CD4-positive, alpha-beta T cell treated with Interleukin-17A for 1 hour (primary cell): ENCODE data around the gene TCOF1.
"Not testable (repeated sequence)": the region's sequence is repeated elsewhere in the genome, so short reads cannot be mapped to it uniquely, and the experiment has no call there.

Experiments used
- DNase-seq: peaks from one replicate; pipeline ENCODE4 v3.0.0-alpha.2; 2020

The TCOF1 gene

DNA sequence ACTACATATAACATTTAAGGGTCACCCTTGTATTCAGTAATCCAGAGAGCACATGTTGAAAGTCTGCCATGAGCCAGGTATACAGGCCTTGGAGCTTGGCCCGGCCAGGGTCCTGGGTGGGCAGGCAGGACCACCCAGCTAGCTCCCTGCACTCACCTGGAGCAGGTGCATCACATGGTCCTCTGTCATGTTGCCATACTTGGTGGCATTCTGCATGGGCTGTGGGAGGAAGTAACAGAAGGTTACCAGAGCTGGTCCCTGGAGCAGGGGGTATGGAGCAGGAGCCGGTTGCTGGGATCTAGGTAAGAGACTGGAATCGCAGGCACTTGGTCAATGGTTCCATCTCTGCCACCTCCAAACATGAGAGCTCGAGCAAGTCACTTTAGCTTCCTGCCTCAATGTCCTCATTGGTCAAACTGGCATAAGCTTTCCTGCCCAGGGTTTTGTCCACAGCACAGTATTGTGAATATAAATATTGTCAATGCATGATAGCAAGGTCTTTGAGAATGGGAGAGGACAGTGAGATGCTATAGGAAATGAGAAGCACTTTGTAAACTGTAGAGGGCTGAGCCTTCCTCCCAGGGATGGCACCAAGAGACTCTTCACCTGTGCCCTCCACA, 48.7 kb downstream of the TCOF1 start:
- peak; percentile 1 for DNase-seq

- no peak for DNase-seq
These were observed 49.2 kb downstream of the TCOF1 start for GRCh38 chr5:150406723-150407095.

- DNase-seq = no peak
These were observed 49.7 kb downstream of the TCOF1 start for GRCh38 chr5:150407096-150407720.

DNA sequence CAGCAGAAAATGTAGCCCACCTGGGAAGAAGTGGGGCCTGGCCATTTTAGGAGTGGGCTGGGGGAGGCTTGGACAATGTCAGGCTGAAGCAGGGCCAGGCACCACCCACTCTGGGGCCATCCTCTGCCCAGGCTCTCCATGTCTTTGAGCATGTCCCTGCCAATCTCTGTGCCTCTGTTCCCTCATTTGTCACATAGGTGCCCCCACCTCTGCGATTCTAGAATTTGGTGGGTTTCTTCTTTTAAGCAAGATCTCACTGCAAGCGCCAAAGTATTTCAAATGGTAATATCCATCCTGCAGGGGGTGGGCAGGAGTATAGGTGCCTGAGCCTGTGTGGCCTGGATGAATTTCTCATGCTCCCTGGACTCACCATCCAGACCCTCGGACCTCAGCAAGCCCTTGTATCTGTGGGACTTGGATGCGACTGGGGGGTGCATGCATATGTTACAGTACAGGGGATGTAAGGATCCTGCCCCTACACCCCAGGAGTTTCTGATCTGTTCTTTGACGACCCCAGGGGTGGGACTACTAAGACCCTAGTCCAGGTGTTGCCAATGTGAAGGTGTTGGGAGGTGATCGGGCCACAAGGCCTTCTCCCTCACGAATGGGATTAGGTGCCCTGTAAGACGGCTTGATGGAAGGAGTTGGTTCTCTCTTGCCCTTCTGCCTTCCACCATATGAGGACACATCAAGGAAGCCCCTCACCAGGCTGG, 50.9 kb downstream of the TCOF1 start:
- peak; percentile 15 for DNase-seq

GRCh38 chr5:150409638-150410523, 52.4 kb downstream of the TCOF1 start:
- DNase-seq = peak; percentile 73

GRCh38 chr5:150410524-150411244, 53.2 kb downstream of the TCOF1 start:
- peak; percentile 77 for DNase-seq

DNA sequence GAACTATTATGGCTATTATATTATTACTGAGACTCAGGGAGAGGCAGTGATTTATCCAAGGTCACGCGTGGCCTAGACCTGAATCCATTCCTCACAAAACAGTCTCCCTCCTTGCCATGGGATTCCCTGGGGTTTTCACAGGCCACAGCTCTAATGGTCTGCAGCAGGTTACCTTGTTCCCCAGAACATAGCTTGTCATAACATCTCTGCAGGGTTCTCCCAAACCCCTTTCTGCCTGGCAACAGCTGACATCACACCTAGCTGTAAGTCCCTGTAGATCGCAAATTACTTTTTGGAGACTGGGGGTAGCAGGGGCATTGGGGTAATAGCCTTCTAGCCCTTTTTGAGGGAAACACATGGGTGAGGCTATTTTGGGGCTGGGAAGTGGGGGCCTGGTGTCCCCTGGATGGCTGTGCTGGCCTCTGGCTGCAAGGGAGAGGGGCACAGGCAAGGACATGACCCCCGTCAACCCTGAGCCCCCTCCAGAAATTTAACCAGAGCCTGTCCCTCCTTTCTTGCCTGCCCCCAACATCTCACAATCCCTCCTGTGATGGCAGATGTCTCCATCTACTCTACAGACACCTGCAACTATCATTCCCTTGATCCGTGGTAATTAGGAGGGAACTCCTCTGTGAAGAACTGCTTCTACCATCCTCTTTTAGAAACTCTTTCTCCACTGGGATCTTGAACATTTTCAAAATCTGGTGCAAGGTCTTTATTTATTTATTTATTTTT, 53.9 kb downstream of the TCOF1 start:
- DNase-seq = peak; percentile 80

DNA sequence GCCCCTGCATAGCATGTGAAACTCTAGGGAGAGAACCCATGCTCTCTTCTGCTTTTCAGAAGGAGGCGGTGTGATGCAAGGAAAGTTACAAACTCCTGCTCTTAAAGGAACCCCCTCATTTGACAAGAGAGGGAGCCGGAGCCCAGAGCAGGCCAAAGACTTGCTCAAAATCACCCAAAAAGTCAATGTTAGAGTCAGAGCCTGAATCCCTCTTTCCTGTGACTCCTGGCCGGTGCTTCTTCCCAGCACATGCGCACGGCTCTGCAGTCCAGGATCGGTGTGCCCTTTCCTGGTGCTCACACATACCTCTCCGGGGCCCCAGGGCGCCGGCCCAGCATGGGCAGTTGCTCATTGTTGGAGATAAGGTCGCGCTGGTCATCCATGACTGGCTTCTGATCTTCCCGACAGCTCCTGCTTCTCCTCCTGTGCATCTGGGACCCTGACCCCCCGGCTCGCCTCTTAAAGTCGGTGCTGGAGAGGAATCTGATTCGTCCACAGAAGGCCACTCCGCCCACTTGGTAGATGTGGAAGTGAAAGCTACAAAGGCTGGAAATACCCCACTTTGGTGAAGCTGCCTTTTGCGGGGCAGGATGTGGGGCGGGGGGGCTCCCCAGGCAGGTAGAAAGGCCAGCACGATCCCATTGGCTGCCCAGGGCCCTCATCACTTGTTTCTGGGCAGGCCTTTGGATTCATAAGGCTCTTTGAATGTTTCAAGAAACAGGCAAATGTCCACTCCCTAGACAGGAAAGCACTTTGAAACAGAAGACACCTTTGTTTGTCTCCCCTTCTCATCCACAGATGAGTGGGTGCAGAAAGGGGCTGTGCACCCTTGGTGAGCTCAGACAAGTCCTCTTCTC, 55.0 kb downstream of the TCOF1 start, which contains the start of gene CD74:
Gene CD74, minus strand, starts transcription at position 592 of the 857 bp plus-strand sequence. Its CDS starts 161 bp downstream, at position 431.
- DNase-seq = peak; percentile 98

DNA sequence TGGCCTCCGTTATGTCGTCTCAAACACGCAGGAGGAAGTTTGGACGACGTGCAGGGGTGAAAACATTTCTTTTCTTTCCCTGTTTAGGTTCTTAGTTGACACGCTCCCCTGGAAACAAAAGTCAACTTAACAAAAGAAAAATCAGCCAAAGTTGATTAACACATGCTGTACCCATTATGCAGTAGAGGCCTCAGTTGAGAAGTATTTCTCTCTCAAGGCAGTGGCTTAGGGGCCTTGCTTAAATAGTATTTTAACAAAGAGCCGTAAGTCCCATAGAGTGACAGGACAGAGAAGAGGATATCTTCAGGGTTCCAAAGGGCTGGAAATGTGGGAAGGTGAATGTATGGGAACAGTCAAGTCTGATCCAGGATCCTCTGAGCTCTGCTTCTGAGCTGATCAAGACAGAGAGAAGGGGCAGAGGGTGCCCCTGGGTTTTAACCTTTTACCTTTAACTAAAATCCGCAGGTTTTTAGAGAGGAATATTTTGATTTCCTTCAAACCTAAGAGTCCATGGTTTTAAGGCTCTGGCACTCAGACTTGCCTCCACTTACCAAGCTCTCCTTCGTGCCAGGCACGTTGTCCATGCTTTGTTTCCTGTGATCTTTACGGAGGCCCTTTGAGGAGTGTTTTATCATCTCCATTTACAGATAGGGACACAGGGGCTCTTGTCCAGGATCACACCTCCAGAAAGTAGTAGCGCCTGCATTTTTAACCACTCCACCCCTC, 55.8 kb downstream of the TCOF1 start:
- DNase-seq = no peak

DNA sequence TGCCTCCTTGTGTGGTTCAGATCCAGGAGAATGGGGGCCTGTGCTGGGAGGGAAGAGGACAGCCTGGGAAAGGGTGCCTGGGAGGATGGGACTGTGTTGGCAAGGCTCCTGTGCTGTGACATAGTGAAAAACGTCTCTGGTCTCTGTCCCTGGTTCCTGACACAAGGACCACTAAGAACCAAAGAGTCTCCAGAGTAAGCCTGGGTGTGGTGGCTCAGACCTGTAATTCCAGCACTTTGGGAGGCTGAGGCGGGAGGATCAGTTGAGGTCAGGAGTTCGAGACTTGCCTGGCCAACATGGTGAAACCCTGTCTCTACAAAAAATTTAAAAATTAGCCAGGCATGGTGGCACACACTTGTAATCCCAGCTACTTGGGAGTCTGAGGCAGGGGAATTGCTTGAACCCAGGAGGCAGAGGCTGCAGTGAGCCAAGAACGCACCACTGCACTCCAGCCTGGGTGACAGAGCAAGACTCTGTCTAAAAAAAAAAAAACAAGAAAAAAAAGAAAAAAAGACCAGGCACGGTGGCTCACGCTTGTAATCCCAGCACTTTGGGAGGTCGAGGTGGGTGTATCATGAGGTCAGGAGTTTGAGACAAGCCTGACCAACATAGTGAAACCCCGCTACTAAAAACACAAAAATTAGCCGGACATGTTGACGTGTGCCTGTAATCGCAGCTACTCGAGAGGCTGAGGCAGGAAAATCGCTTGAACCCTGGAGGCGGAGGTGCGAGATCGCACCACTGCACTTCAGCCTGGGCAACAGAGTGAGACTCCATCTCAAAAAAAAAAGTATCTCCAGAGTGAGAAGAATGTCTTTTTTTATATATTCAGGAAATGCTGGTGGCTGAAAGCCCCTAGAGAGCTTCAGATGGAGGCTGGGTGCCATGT, 56.6 kb downstream of the TCOF1 start:
- peak; percentile 14 for DNase-seq

DNA sequence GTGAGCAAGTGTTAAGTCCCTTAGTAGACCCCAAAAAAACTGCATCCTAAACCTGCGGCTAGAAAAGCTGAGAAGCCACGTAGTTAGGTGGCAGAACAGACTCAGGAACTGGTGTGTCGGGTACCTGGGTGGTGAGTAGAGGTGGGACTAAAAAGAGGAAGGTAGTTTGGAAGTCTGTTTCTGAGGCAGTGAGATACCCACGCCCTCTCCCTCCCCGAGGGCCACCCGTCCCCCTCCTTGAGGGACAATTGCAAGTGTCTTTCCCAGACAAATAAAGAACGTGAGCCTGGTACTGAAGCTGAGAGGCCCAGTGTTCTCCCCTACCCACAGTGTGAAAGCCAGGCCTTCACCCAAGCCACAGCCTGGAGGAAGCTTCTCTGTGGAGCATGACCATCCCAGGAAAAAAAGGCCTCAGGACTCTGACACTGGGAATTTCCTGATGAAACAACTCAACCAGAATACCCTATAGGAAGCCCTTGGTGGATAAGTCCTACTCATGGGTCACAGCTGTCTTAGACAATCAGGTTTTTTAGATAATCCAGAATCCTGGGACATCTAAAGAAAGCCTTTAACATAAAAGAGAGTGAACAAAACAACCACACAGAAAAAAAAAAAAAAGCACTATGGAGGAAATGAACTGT, 62.3 kb downstream of the TCOF1 start:
- no peak for DNase-seq

GRCh38 chr5:150422075-150422474, 64.6 kb downstream of the TCOF1 start:
- DNase-seq = no peak

DNA sequence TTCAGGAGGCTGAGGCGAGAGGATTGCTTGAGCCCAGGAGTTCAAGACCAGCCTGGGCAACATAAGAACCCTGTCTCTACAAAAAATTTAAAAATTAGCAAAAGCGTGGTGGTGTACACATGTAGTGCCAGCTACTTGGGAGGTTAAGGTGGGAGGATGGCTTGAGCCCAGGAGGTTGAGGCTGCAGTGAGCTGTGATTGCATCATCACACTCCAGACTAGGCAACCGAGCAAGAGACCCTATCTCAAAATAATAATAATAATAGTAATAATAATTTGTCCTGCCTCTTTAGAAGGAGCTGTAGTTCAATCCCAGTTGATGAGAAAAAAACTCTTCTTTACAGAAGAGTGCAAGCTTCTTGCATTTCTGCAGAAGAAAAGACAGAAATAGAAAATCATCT, 65.3 kb downstream of the TCOF1 start:
- DNase-seq = no peak

DNA sequence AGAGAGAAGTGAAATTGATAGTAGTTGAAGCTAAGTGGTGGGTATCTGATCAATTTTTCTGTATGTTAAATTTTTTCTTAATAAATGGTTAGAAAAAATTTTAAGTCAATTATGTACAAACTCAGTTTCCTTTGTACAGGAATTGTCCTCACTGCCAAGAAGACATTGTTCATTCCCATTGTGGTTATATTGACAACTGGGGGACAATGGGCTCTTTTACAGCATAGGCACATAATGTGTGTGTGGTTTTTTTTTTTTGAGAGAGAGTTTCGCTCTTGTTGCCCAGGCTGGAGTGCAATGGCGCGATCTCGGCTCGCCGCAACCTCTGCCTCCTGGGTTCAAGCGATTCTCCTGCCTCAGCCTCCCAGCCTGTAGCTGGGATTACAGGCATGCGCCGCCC, 68.7 kb downstream of the TCOF1 start:
- not testable (repeated sequence) for DNase-seq

- DNase-seq = no peak
These were observed 70.8 kb downstream of the TCOF1 start for GRCh38 chr5:150428106-150428876.

GRCh38 chr5:150428978-150429377, 71.5 kb downstream of the TCOF1 start:
- no peak for DNase-seq

GRCh38 chr5:150429410-150429873, 71.9 kb downstream of the TCOF1 start:
- no peak for DNase-seq
